Measurements from ENCODE around the gene SYNE4.

Gene SYNE4

GRCh38 chr19:36026091-36026876, 17.7 kb upstream of the SYNE4 start:
- no peak for DNase-seq (ENCODE audit: low read depth in 2 of 2)

- no peak for DNase-seq (ENCODE audit: low read depth in 2 of 2)
Measured at GRCh38 chr19:36025541-36025940, 16.9 kb upstream of the SYNE4 start.

- no peak for DNase-seq (ENCODE audit: low read depth in 2 of 2)
Measured at GRCh38 chr19:36023432-36023831, 14.8 kb upstream of the SYNE4 start.

GRCh38 chr19:36019061-36019670, 10.6 kb upstream of the SYNE4 start:
- no peak for DNase-seq (ENCODE audit: low read depth in 2 of 2)

- DNase-seq (ENCODE audit: low read depth in 2 of 2) = peak; percentile 94 to 95
Measured at GRCh38 chr19:36014012-36014924, 5.7 kb upstream of the SYNE4 start, which contains the start of gene ALKBH6. Gene ALKBH6, minus strand, starts transcription at chr19:36014213. Its CDS starts 816 bp downstream, at chr19:36013397.

- DNase-seq (ENCODE audit: low read depth in 2 of 2) = no peak
Measured at GRCh38 chr19:36013280-36014011, 4.8 kb upstream of the SYNE4 start.

- no peak for DNase-seq (ENCODE audit: low read depth in 2 of 2)
Measured at GRCh38 chr19:36010402-36010801, 1.8 kb upstream of the SYNE4 start.

GRCh38 chr19:36009633-36010379, 1.2 kb upstream of the SYNE4 start:
- no peak for DNase-seq (ENCODE audit: low read depth in 2 of 2)

- peak in 1 of 2 experiments; percentile 13 for DNase-seq (ENCODE audit: low read depth in 2 of 2)
Measured at GRCh38 chr19:36009220-36009619, 607 bp upstream of the SYNE4 start.

- DNase-seq (ENCODE audit: low read depth in 2 of 2) = no peak
Measured at GRCh38 chr19:36006955-36007354, 1.7 kb downstream of the SYNE4 start.

- DNase-seq (ENCODE audit: low read depth in 2 of 2) = no peak
Measured at GRCh38 chr19:36003284-36003683, 5.3 kb downstream of the SYNE4 start.

- DNase-seq (ENCODE audit: low read depth in 2 of 2) = no peak
Measured at GRCh38 chr19:36001605-36002004, 7.0 kb downstream of the SYNE4 start.

GRCh38 chr19:35996777-35997176, 11.8 kb downstream of the SYNE4 start:
- no peak for DNase-seq (ENCODE audit: low read depth in 2 of 2)

- DNase-seq (ENCODE audit: low read depth in 2 of 2) = peak; percentile 60 to 62
Measured at GRCh38 chr19:35995048-35995993, 13.3 kb downstream of the SYNE4 start, which contains the start of gene SDHAF1. Gene SDHAF1, plus strand, starts transcription at chr19:35995188. Its CDS starts 87 bp downstream, at chr19:35995275.

GRCh38 chr19:35993923-35994598, 14.6 kb downstream of the SYNE4 start:
- DNase-seq (ENCODE audit: low read depth in 2 of 2) = no peak

GRCh38 chr19:35992907-35993765, 15.5 kb downstream of the SYNE4 start:
- DNase-seq (ENCODE audit: low read depth in 2 of 2) = no peak

GRCh38 chr19:35991731-35992450, 16.7 kb downstream of the SYNE4 start:
- no peak for DNase-seq (ENCODE audit: low read depth in 2 of 2)
